Stimulated activated CD8-positive, alpha-beta memory T cell treated with anti-CD3 and anti-CD28 coated beads, Interleukin-4, amount 100 ng/mL, for 24 hours (primary cell): ENCODE results near the gene NUCB2.
"Not testable (repeated sequence)": the region's sequence is repeated elsewhere in the genome, so short reads cannot be mapped to it uniquely, and the experiment has no call there.

Experiments
- DNase-seq: peaks from one replicate; pipeline ENCODE4 v3.0.0-alpha.2; 2020; ENCODE audit warnings: low read depth

Gene NUCB2

DNA sequence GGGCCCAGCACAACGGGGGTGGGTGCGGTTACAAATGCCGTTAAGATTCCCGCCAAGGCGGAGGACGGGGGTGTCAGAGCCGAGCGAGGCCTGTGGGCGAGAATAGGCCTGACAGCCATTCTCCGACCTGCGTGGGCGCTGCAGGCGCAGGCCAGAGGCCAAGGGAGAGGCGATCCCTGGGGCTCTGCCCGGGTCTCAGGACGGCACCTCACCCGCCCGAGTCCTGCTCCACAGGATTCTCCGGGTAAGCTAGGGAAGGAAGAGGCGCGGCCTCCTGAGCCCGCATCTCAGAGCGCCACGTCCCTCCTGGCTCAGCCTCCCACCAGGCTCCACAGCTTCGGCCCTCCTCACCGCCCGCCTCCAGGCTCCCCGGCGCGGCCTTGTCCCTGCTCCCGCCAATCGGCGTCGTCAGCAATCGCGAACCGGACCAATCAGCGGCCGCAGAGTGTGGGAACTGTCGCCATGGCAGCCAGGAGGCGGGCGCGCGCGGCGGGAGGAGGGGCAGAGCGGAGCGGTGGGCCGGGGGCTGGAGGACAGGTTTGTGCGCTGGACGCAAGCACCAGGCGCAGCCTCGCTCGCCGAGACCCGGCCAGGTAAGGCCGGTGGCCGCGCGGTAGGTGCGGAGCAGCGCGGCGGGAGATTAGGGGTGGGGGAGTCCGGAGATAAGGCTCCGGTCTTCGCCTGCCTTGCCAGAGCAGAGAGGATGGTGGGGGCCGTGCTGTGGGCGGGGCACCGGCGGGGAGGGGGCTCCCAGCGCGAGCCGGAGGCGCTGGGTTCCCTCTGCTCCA is at the start of gene NUCB2:
Gene NUCB2, plus strand, starts transcription at position 504 of the 788 bp plus-strand sequence. CDS start 18,585 bp downstream, outside the sequence.
- peak; percentile 93 for DNase-seq

DNA sequence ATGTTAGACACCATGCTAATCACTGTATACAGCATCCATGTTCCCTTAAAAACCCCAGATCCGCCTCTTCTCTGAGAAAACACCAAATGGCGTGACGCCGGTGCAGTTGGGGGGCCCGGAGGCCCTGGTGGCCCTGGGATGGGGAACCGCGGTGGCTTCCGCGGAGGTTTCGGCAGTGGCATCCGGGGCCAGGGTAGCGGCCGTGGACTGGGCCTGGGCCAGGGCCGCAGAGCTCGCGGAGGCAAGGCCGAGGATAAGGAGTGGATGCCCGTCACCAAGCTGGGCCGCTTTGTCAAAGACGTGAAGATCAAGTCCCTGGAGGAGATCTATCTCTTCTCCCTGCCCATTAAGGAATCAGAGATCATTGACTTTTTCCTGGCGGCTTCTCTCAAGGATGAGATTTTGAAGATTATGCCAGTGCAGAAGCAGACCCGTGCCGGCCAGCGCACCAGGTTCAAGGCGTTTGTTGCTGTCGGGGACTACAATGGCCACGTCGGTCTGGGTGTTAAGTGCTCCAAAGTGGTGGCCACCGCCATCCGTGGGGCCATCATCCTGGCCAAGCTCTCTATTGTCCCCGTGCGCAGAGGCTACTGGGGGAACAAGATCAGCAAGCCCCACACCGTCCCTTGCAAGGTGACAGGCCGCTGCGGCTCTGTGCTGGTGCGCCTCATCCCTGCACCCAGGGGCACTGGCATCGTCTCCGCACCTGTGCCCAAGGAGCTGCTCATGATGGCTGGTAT is 48.2 kb upstream of the NUCB2 start:
- not testable (repeated sequence) for DNase-seq

DNA sequence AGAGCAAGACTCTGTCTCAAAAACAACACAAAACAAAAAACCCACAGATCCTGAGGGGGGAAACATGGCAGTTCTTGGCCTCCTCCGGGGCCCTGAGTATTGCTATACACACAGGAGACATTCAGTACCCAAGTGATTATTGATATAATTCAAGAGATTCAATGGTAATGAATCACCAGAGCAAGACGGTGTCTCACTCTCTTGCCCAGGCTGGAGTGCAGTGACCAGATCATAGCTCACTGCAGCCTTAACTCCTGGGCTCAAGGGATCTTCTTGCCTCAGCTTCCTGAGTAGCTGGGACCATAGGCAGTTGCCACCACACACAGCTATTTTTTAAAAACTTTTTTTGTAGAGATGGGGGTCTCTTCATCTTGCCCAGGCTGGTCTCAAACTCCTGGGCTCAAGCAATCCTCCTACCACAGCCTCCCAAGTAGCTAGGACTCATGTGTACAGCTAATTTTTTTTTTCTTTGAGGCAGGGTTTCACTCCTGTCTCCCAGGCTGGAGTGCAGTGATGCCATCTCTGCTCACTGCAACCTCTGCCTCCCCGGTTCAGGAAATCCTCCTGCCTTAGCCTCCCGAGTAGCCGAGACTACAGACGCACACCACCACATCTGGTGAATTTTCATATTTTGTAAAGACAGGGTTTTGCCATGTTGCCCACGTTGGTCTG is 46.9 kb upstream of the NUCB2 start:
- DNase-seq, result no peak

DNA sequence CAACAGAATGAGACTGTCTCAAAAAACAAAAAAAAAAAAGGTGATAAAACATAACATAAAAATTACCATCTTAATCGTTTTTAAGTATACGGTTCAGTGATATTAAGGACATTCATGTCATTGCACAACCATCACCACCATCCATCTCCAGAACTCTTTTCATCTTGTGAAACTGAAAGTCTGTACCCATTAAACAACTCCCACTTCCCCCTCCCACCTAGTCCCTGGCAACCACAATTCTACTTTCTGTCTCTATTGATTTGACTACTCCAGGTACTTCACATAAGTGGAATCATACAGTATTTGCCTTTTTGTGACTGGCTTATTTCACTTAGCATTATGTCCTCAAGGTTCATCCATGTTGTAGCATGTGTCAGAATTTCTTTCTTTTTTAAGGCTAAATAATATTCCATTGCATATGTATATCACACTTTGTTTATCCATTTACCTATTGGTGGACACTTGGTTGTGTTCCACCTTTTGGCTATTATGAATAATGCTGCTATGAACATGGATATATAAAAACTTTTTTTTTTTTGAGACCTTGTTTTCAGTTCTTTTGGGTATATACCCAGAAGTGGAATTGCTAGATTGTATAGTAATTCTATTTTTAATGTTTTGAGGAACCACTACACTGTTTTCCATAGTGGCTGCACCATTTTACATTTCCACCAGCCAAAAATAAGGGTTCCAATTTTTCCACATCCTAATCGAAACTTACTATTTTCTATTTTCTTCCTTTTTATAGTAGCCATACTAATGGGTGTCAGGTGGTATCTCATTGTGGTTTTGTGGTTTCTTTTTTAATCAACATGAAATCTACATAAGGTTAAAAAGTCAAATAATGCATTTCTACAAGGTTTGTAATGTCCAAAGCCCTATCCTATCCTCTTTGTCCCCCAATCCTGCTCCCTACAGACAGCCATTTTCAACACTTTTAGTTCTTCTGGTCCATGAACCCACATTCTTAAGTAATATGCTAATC is 45.4 kb upstream of the NUCB2 start:
- DNase-seq, result peak; percentile 26

DNA sequence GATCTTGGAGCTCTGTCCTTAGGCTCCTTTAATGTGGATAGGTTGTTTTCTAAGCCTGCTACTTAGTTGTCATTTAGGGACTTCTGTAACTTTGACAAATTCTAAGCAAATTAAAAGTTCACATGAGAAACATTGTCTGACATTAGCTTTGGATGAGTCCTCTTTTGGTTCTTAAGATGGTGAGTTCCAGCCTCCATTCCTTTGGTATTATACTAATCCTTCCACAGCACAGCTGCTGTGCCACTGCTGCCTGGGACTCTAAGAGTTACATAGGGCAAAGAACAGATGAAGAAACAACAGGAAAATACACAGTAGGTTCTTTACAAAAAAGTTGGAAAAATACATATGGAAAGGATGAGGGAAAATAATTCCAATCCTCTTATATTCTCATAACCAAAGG is 43.4 kb upstream of the NUCB2 start:
- no peak for DNase-seq

DNA sequence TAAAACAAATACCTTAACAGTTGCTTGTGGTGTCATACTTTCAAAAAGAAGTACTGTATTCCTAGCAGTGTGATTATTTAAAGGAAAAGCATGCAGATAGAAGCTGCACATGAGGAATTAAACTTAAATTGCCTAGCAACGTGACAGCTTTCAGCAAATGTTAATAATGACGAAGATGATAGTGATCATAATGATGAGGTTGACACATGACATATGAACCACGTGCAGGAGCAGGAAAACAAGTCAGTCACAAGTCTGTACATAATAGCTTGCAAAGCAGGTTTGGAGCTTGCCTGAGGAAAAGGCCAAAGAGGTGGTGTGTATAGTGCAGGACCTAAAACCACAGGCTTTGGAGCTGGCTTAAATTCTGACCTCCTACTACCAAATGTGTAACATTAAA is 38.2 kb upstream of the NUCB2 start:
- DNase-seq, result no peak

DNA sequence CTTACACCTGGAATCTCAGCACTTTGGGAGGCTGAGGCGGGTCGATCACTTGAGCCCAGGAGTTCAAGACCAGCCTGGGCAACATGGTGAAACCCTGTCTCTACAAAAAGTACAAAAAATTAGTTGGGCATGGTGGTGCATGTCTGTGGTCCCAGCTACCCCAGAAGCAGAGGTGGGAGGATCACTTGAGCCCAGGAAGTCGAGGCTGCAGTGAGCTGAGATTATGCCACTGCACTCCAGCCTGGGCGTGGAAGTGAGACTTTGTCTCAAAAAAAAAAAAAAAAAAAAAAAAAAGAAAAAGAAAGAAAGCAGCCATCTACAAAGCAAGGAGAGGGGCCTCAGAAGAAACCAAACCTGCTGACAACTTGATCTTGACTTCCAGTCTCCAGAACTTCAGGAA is 36.6 kb upstream of the NUCB2 start:
- DNase-seq, result not testable (repeated sequence)

DNA sequence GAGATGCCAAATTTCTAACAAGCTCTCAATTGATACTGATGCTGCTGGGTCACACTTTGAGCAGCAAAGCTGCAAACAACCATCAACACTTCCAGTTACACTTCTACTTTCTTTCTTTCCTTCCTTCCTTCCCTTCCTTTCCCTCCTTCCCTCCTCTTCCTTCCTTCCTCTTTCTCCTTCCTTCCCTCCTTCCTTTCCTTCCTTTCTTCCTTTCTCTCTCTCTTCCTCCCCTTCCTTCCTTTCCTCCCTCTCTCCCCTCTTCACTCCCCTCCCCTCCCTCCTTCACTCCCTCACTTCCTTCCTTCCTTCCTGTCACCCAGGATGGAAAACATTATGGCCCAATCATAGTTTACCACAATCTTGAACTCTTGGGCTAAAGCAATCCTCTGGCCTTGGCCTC is 35.8 kb upstream of the NUCB2 start:
- DNase-seq, result no peak

DNA sequence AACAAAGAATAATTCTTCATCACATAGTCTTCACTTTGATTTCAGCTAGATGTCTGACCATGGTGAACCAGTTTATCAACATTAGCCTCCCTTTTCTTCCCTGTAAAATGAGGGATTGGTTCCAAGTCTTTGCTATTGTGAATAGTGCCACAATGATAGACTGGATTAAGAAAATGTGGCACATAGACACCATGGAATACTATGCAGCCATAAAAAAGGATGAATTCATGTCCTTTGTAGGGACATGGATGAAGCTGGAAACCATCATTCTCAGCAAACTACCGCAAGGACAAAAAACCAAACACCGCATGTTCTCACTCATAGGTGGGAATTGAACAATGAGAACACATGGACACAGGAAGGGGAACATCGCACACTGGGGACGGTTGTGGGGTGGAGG is 33.6 kb upstream of the NUCB2 start:
- not testable (repeated sequence) for DNase-seq

DNA sequence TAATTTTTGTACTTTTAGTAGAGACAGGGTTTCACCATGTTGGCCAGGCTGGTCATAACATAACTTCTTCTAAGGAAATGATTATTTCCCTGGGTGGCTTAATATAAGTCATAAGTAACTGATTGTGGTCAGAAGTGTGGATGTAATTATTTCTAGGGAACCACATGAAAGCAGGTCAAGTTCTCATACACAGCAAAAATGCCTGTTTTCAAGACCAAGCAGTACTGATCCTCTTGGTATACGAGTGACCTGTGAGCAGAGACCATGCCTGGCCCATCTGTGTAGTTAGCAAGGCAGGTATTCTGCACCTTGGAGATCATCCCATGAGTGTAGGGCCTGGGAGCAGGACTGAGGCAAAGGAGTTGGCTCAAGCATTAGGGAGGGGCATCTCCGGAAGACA is 32.5 kb upstream of the NUCB2 start:
- DNase-seq, result no peak

DNA sequence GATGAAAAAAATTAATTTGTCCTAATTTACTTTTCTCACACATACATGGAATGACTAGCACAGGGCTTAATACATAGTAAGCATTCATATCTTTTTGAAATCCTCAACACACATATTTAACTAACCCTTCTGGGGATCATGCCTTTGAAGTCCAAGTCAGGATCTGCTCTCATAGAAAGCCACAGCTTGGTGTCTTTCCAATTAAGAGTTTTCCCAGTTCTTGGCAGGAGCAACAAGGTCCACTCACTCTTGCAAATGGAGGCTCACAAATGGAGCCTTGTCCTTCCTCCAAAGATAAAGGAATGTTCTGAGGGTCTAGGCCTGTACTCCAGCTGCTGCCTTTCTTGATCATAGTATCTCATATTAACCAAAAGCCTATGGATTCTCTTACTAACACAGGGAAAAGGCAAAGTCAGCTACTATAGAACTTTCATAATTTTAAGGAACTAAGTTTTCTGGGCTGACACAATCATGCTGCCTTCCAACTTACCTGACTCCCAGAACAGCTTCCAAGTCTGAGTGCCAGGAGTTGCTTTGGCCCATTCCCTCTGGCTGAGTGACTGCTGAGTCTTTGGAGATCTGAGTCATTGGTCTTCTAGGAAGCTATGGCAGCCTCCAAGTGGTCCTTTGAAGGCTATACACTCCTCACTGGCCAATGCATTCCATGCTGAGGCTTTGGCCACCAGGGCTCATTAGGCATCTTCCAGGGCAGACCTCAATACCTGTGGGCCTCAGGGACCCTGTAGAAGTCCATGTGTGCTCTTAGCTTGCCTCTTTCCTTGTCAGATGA is 25.8 kb upstream of the NUCB2 start:
- DNase-seq, result no peak

DNA sequence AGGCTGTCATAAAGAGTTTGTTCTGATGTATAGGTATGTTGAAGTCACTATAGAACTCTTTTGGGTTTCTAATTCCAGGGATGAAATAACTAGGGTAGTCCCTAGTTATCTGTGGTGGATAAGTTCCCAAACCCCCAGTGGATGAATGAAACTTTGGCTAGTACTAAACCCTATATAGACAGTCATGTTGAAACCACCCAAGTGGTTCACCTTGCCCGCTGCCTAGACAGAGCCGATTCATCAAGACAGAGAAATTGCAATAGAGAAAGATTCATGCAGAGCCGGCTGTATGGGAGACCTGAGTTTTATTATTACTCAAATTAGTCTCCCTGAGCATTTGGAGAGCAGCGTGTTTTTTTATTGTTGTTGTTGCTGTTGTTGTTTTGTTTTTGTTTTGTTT is 23.8 kb upstream of the NUCB2 start:
- DNase-seq, result no peak

DNA sequence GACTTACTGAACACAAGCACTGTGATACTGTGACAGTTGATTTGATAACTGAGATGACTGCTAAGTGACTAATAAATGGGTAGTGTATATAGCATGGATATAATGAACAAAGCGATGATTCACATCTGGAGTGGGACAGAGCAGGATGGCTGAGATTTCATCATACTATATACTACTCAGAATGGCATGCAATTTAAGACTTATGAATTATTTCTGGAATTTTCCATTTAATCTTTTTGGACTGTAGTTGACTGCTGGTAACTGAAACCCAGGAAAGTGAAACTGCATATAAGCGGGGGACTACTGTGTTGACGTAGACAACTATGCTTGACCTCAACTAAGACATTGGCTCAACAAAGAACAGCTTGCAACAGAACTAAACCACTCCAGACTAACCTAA is 20.0 kb upstream of the NUCB2 start:
- no peak for DNase-seq

DNA sequence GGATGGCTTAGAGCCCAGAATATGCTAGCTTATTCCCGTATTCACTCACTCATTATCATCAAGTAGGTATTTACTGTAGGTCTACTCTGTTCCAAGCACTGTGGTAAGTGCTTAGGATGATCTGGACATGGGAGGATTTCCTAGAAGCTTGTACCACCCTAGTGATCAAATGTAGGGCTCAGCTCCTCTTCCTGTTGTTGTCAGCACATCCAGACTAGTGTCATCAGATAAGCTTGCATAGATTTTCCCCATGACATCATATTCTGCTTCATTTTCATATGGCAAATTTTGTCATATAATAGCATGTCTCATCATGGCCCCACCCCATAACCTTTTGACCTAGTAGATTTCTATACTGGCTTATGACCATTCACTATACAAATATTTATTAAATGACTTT is 19.3 kb upstream of the NUCB2 start:
- DNase-seq, result no peak

DNA sequence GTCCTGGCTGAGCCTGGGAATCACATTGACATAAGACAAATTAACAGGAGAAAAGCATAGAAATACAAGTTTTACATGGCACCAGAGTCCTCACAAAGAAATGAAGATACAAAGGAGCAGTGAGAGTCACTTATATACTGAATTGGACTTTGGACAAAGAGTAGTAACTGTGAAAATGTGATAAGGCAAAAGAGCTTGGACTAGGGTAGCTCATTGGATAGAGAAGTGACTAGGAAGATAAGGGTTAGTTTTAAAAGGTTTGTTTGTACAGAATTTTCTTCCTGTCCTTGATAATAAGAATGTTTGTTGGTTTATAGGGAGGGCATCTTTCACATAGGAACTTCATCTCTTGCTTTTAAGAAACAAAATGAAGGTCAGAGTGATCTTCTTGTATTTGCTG is 17.9 kb upstream of the NUCB2 start:
- DNase-seq, result no peak

DNA sequence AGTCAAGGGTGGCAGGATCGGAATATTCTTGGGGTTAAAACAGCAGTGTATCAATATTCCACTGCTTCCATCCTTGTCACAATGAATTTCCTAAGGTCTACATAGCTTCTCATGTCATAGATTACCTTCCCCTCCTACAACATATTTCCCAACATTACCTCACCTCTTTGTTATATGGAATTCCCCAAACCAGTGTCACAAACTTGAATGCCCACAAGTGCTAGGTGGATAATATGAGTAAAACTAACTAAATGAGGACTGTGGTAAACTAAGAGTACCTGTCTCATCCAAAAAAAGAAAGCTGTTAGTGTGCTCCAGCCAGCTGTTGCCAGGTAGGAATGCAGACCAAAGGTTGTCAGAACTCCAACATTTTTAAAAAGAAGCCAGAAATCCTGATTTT is 17.0 kb upstream of the NUCB2 start:
- no peak for DNase-seq

DNA sequence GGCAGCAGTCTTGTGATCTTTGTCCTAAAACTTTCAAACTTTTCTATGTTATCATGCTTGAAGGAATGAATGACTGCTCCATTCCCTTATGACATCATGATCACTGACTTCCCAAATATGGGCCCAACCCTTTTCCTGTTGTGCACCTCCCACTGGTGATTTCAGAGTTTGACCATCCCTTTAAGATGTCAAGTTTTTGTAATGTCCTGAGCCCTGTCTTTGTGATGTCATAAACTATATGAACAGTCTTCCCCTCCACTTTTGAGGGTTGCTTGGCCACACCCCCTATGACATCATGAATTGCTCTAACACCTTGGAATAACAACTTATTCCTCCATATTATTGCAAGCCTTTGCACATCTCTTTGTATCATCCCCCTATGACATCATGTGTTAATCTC is 16.5 kb upstream of the NUCB2 start:
- DNase-seq, result no peak

DNA sequence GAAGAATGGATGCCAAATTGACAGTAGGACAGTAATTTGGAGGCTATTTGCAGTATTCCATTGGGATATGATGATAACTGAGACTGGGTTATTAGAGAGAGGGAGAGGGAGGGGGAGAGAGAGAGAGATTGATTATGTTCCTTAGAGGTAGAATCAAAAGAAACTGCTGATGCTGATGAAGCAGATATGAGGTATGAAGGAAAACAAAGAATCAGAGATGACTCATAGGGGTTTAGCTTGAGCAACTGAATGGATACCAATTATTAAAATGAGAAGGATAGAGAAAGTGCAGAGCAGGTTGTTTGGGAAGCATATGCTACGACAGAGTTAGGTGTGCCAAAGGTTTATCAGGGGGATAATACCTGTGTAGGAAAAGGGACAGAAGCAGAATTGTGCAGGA is 12.8 kb upstream of the NUCB2 start:
- DNase-seq, result no peak

DNA sequence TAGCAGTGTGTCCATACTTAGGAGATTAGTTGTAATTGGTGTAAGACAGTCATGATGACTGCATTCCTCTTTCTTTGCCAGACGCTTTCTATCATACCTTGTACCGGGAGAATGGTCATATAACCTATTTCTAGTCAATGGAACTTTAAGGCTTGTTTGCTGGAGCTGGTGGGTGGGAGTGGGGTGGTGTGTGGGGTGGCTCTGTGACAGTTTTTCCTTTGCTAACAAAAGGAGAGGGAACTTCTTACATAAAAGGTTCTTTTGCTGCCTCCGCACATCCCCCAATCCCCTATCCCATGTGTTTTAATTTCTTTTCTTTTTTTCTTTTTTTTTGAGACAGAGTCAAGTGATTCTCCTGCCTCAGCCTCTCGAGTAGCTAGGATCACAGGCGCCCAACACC is 9.8 kb upstream of the NUCB2 start:
- DNase-seq, result no peak

DNA sequence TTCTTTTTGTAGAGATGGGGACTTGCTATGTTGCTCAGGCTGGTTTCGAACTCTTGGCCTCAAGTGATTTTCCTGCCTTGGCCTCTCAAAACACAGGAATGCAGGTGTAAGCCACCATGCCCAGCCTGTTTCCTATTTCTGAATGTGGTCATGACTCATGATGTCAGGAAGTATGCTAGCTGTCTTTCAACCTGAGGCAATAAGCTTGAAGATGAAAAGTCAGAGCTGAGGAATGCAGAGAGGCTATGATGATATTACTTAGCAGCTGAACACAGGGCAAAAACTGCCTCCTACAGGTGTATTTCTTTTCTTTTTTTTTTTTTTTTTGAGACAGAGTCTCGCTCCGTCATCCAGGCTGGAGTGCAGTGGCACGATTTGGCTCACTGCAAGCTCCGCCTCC is 9.0 kb upstream of the NUCB2 start:
- DNase-seq, result no peak

DNA sequence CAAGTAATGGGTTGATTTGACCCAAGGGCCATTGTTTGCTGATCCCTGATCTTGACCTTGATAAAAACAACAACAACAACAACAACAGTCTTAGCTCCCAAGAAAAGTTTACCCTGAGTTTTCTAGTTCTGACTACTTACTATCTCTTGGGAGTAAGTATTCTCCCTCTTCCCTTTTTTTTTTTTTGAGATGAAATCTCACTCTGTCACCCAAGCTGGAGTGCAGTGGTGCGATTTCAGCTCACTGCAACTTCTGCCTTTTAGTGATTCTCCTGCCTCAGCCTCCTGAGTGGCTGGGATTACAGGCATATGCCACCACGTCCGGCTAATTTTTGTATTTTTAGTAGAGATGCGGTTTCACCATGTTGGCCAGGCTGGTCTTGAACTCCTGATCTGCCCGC is 8.0 kb upstream of the NUCB2 start:
- DNase-seq, result not testable (repeated sequence)
